Kidney epithelial cell (primary cell): ENCODE results near the gene HNRNPAB. TPM values are rescaled to one million over a fixed set of nuclear protein-coding genes. Genes with fewer than 3 reads are reported as not detected.
"Not testable (repeated sequence)": the region's sequence is repeated elsewhere in the genome, so short reads cannot be mapped to it uniquely, and the experiment has no call there.

Experiments used
- DNase-seq: peaks from one replicate; pipeline ENCODE4 v3.0.0-alpha.2; 2010; ENCODE audit warnings: low read depth
- H3K27me3 ChIP-seq: 2 replicates; pipeline ENCODE4 v1.6.0; 2011; ENCODE audit warnings: low read length; ENCODE audit not compliant: control insufficient read depth, insufficient read depth
- H3K36me3 ChIP-seq: 2 replicates; pipeline ENCODE4 v1.5.1; 2011; ENCODE audit warnings: low read length; ENCODE audit not compliant: control insufficient read depth, insufficient read depth
- H3K4me3 ChIP-seq: 2 replicates; pipeline ENCODE4 v1.5.1; 2011; ENCODE audit warnings: low read depth, mild to moderate bottlenecking, control low read depth, low read length
- CTCF ChIP-seq: IDR thresholded peaks from 2 replicates; pipeline ENCODE4 v1.5.1; 2011; ENCODE audit warnings: mild to moderate bottlenecking, moderate library complexity, low read length, control low read depth, inconsistent platforms; ENCODE audit not compliant: insufficient read depth, poor library complexity, severe bottlenecking
- total RNA-seq: library from RNA; depleted of rRNA; stranded (reverse); fragments of >200 nt; gene quantifications from 2 replicates; pipeline ENCODE4 v1.2.3, GENCODE V29; 2015

The HNRNPAB gene
- total RNA-seq, 1 donor from 2014 or later: 152 TPM

- DNase-seq: no peak
- no peak for TF ChIP-seq CTCF
- H3K36me3 ChIP-seq: no peaks in the 10 kb centered on the region
- H3K27me3 ChIP-seq: no peaks in the 10 kb centered on the region
- H3K4me3 ChIP-seq: no peak overlapping the region
Observed at GRCh38 chr5:178247481-178248456, 43.4 kb downstream of the HNRNPAB start.

DNA sequence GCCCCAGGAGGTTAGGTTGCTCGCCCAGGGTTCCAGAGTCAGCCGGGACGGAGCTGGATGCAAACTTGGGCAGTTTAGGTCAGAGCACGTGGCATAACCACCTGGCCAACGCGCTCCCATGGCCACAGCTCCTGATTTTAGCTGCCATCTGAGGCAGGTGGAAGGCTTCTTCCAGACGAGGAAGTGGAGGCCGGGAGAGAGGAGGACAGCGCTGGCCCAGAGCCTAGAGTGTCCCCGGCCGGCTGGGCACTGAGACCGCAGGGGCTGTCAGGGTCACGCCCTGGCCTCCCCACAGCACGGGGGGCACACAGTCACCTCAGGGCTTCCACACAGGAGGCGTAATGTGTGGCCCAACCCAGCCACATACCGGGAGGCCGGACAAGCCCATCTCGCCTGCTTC, 44.4 kb downstream of the HNRNPAB start:
- no peak for DNase-seq
- no peak for TF ChIP-seq CTCF
- no peaks in the 10 kb centered on the region for H3K36me3 ChIP-seq
- no peaks in the 10 kb centered on the region for H3K27me3 ChIP-seq
- no peak overlapping the region for H3K4me3 ChIP-seq

GRCh38 chr5:178249191-178249989, 45.1 kb downstream of the HNRNPAB start:
- TF ChIP-seq CTCF: no peak
- no peak for DNase-seq
- Histone ChIP-seq H3K4me3 (no peak overlapping the region), H3K36me3 (no peaks in the 10 kb centered on the region), H3K27me3 (no peaks in the 10 kb centered on the region)

- Histone ChIP-seq H3K4me3 (no peak overlapping the region), H3K36me3 (no peaks in the 10 kb centered on the region), H3K27me3 (no peaks in the 10 kb centered on the region)
- DNase-seq: no peak
- no peak for TF ChIP-seq CTCF
Observed at GRCh38 chr5:178250263-178250662, 45.9 kb downstream of the HNRNPAB start.

DNA sequence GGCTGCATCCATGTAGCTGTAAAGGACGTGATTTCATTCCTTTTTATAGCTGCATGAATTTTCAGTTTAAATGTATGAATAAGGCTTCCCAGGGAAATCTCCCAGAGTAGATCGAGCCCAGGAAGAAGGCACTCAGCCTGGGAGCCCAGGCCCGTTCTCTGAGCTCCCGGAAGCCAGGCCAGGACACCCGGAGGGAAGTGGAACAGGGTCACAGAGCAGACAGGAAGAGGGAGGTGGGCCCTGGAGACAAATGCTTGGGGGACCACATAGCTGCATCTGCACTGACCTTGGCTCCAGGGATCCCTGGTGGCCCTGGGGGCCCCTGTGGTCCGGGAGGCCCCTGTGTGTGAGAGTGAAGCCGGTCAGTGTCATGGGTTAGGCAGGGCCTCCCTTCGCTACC, 47.9 kb downstream of the HNRNPAB start:
- no peak for DNase-seq
- H3K4me3 ChIP-seq: no peak overlapping the region
- TF ChIP-seq CTCF: no peak

GRCh38 chr5:178253632-178254031, 49.3 kb downstream of the HNRNPAB start:
- not testable (repeated sequence) for DNase-seq, H3K36me3 ChIP-seq, H3K4me3 ChIP-seq

More for the DNA sequence above, 47.9 kb downstream of the HNRNPAB start:
- Histone ChIP-seq H3K36me3 (no peaks in the 10 kb centered on the region), H3K27me3 (no peaks in the 10 kb centered on the region)

More at GRCh38 chr5:178253632-178254031, 49.3 kb downstream of the HNRNPAB start:
- H3K27me3 ChIP-seq: not testable (repeated sequence)
